Mucosa of rectum (tissue), 2 donors: ENCODE results near the gene CCDC154.
"Not testable (repeated sequence)": the region's sequence is repeated elsewhere in the genome, so short reads cannot be mapped to it uniquely, and the experiment has no call there.

Source experiments
- H3K27ac ChIP-seq, 2 donors: one replicate each; pipeline ENCODE4 v1.7.0; 2013; ENCODE audit warnings: inconsistent platforms in 2 of 2, low read depth in 2 of 2, low read length in 2 of 2
- H3K27me3 ChIP-seq, 2 donors: one replicate each; pipeline ENCODE4 v1.7.0; 2013; ENCODE audit warnings: low read length in 2 of 2; ENCODE audit not compliant: control insufficient read depth in 2 of 2, insufficient read depth in 2 of 2
- H3K36me3 ChIP-seq, 2 donors: one replicate each; pipeline ENCODE4 v1.7.0; 2013; ENCODE audit warnings: low read length in 2 of 2; ENCODE audit not compliant: control insufficient read depth in 2 of 2, insufficient read depth in 2 of 2
- H3K4me1 ChIP-seq, 2 donors: one replicate each; pipeline ENCODE4 v1.7.0; 2013; ENCODE audit warnings: low read length in 2 of 2, mild to moderate bottlenecking in 1 of 2; ENCODE audit not compliant: control insufficient read depth in 2 of 2, insufficient read depth in 2 of 2
- H3K4me3 ChIP-seq, 2 donors: one replicate each; pipeline ENCODE4 v1.7.0; 2013; ENCODE audit warnings: low read length in 2 of 2
- H3K9ac ChIP-seq, 2 donors: one replicate each; pipeline ENCODE4 v1.7.0; 2013; ENCODE audit warnings: low read length in 2 of 2, low read depth in 1 of 2, mild to moderate bottlenecking in 1 of 2
- H3K9me3 ChIP-seq, 2 donors: one replicate each; pipeline ENCODE4 v1.7.0; 2013; ENCODE audit warnings: low read length in 2 of 2; ENCODE audit not compliant: control insufficient read depth in 2 of 2
- donor health status: healthy.
- donor health status: Normal muscosa, but diverticular disease.

The CCDC154 gene

DNA sequence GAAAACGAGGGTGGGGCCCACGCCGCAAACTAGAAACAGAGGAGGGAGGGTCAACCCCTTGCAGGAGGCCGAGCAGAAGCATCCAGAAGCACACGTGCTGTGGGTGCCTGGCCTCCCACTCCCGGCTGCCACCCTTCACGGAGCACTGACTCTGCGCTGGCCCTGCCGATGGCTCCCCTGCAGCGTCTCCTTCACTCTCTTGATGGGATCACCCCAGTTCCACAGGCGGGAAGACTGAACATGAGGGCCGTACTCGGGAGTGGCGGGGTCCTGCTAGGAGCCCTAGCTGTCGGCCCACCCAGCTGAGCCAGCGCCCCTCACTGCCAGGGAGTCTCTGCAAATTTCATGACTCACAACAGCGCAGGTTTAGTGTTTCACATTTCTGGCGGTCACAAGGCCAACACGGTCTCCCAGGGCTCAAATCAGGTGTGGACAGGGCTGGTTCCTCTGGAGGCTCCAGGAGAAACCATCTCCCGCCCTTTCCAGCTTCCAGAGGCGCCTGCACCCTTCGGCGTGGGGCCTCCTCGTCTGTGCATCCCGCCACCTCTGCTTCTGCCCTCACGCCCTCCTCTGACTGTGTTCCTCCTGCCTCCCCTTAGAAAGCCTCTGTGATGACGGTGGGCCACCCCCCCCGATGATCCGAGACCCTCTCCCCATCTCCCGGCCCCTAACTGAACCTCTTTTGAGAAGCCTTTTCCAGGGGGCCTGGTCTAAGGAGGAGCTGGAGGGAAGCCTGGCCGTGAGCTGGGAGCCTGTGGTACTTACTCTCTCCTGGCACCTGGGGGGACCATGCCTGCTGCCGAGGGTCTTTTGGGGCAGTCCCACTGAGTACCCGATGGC lies 42.4 kb upstream of the CCDC154 start:
- H3K27ac ChIP-seq: no peak overlapping the region
- H3K36me3 ChIP-seq: no peaks in the 10 kb centered on the region
- H3K4me1 ChIP-seq: no peaks in the 10 kb centered on the region
- no peaks in the 10 kb centered on the region for H3K27me3 ChIP-seq
- no peak overlapping the region for H3K4me3 ChIP-seq
- H3K9me3 ChIP-seq: no peaks in the 10 kb centered on the region
- H3K9ac ChIP-seq: no peak overlapping the region

DNA sequence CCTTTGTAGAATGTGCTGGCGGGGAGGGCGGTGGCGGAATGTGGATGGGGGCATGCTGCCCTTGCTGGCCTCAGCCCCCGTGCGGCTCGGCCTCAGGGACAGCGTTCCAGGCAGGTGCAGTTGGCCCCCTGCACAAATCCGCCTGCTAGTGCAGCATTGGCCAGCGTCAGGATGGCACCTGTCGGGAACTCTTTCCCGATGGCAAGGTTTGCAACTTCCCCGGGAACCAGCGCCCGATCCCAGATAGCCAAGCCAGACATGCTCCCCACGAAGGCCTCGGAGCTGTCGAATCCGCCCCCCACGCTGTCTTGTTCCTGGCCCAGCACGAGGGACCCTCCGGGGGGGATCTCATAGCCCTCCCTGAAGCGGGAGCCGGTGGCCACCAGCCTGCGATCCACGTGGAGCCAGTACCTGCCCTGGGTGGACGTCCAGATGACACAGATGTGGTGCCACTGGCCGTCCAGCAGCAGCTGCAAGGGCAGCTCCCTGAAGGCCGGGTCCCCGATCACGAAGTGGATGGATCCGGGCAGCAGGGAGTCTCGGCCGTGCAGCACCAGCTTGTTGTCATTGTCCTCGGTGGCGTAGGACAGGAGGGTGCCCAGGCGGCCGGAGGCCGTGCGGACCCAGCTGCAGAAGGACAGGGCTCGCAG lies 41.6 kb upstream of the CCDC154 start:
- Histone ChIP-seq H3K27ac (no peak overlapping the region), H3K27me3 (no peaks in the 10 kb centered on the region), H3K9ac (no peak overlapping the region), H3K36me3 (no peaks in the 10 kb centered on the region), H3K4me3 (no peak overlapping the region), H3K9me3 (no peaks in the 10 kb centered on the region), H3K4me1 (no peaks in the 10 kb centered on the region)

DNA sequence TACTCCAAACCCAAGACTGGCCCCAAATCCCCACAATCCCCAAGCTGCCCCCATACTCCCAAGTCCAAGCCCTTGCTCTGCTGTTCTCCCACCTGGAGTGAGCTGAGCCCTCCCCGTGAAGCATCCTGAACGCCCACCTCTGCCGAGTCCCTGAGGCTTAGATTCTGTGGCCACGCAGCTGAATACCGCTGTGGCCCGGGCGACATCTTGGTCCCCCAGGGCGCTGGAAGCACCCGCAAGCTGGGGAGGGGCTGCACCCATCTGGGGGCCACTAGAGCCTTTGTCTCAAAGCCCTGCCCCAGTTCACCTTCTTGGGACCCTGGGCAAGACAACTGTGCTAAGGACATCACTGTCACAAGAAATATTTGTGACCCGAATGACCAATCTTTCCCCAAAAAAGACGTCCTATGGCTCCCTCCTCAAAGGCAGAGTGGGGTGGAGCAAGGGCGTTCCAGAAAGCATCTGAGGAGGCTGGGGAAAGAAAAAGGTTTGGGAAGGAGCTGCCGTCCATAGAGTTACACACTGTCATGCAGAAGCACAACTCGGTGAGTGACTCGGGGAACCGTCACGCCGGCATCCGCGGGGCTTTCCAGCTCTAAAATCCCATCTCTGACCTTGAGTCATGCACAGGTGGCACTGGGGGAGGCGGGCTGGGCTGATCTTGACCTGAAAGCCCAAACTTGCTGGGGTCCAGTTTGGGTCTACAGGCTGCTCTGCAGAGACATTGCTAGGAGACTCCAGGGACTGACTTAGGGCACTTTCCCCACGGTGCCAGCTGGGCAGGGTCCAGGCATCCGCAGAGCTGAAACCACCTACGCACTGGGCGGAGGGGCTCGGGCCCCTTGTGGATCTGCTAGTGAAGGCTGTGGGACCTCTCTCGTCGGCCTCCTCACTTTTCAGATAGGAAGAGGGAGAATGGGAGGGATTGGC lies 37.8 kb upstream of the CCDC154 start:
- Histone ChIP-seq H3K9ac (no peak overlapping the region), H3K9me3 (no peaks in the 10 kb centered on the region), H3K4me3 (no peak overlapping the region), H3K36me3 (no peaks in the 10 kb centered on the region), H3K27me3 (no peaks in the 10 kb centered on the region), H3K4me1 (no peaks in the 10 kb centered on the region), H3K27ac (no peak overlapping the region)

DNA sequence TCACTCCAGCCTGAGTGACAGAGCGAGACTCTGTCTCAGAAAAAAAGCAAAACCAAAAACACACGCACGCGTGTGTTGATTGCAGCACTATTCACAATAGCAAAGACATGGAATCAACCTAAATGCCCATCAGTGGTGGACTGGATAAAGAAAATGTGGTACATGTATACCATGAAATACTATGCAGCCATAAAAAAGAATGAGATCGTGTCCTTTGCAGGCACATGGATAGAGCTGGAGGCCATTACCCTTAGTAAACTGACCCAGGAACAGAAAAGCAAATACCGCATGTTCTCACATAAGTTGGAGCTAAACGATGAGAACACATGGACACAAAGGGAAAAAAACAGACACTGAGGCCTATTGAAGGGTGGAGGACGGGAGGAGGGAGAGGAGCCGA lies 34.6 kb upstream of the CCDC154 start:
- not testable (repeated sequence) for H3K4me3 ChIP-seq, H3K9ac ChIP-seq, H3K27me3 ChIP-seq, H3K27ac ChIP-seq, H3K9me3 ChIP-seq, H3K36me3 ChIP-seq
- peaks cover 10 to 11% of the 10 kb centered on the region in 2 donors for H3K4me1 ChIP-seq

DNA sequence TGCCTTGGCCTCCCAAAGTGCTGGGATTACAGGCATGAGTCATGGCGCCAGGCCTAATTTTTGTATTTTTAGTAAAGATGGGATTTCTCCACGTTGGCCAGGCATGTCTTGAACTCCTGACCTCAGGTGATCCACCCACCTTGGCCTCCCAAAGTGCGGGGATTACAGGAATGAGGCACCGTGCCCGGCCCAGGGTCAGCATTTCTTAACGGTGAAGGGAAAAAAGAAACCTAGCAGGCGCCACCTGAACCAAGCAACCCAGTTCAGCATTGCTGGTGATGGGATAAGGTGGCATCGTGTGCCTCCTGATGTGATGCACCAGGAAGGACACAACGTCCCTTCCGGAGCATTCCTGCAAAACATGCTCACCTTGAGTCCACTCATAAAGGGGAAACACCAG lies 32.7 kb upstream of the CCDC154 start:
- Histone ChIP-seq H3K9me3 (no peaks in the 10 kb centered on the region), H3K36me3 (no peaks in the 10 kb centered on the region), H3K27ac (no peak overlapping the region), H3K4me1 (peaks cover 11 to 14% of the 10 kb centered on the region in 2 donors), H3K27me3 (no peaks in the 10 kb centered on the region), H3K9ac (no peak overlapping the region), H3K4me3 (no peak overlapping the region)

DNA sequence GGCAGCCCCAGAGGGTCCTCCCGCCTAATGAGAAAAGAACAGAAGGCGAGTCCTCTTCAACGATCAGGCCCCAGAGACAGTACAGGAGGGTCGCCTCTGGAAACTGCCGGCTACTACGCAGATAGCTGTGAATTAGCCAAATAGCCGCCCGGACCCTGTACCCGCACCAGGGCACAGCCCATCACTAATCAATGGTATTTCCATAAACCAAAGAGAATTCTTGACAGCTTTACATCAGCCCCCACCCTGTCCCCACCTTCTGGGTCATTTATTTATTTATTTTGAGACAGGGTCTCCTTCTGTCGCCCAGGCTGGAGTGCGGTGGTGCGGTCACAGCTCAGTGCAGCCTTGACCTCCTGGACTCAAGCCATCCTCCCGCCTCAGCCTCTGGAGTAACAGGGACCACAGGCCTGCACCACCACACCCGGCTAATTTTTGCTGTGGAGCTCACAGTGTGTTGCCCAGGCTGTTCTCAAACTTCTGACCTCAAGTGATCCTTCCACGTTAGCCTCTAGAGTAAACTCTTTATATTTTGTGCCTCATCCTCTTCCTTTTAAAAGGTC lies 31.3 kb upstream of the CCDC154 start:
- Histone ChIP-seq H3K27me3 (no peaks in the 10 kb centered on the region), H3K9ac (peak overlapping the region; percentile 87 to 89), H3K4me3 (peak overlapping the region; percentile 79 to 83), H3K9me3 (no peaks in the 10 kb centered on the region), H3K4me1 (peaks cover 15 to 16% of the 10 kb centered on the region in 2 donors), H3K27ac (peak overlapping the region; percentile 75 to 77), H3K36me3 (no peaks in the 10 kb centered on the region)

DNA sequence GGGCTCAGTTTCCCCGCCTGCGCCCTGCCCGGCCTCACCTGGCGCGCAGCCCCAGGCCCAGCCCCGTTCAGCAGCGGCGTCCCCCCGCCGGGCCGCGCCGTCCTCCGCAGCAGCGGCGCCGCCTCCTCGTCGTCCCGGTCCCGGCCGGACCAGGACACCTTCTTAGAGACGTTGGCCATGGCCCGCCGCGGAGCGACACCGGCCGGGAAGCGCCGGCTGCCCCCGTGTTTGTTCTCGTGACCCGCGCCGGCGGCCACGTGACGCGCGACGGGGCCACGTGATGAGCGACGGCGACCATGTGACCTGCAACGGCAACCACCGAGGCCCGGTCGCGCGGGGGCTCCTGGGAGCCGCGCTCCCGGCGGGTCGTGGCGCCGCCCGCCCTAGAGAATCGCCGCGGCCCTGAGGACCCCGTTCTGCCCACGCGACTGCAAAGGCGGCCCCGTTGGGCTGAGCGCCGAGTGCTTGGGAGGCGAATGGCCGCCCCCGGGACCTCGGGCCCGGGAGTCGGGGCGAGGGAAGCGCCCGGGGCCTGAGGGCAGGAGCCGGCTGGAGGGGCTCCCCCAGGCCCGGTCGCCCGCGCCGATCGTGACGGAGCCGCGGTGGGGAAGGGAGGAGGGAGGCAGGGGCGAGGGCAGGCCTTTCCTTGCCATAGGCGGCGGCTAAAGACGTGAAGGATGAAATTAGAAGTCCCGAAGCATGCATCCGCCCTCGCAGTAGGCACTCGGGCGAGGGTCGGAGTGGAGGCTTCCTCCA lies 30.6 kb upstream of the CCDC154 start, which contains the start of gene CLCN7:
CLCN7 (minus strand) TSS at position 233 of the 756 bp plus-strand sequence; CDS start at position 179, 54 bp downstream.
- Histone ChIP-seq H3K9ac (peak within 1 kb of the TSS; percentile 87 to 89), H3K9me3 (no peaks in the 10 kb centered on the region), H3K4me3 (peak within 1 kb of the TSS; percentile 79 to 83), H3K4me1 (peaks cover 15 to 16% of the 10 kb centered on the region in 2 donors), H3K27me3 (no peaks in the 10 kb centered on the region), H3K36me3 (no peaks in the 10 kb centered on the region), H3K27ac (peak within 1 kb of the TSS; percentile 75 to 77)

DNA sequence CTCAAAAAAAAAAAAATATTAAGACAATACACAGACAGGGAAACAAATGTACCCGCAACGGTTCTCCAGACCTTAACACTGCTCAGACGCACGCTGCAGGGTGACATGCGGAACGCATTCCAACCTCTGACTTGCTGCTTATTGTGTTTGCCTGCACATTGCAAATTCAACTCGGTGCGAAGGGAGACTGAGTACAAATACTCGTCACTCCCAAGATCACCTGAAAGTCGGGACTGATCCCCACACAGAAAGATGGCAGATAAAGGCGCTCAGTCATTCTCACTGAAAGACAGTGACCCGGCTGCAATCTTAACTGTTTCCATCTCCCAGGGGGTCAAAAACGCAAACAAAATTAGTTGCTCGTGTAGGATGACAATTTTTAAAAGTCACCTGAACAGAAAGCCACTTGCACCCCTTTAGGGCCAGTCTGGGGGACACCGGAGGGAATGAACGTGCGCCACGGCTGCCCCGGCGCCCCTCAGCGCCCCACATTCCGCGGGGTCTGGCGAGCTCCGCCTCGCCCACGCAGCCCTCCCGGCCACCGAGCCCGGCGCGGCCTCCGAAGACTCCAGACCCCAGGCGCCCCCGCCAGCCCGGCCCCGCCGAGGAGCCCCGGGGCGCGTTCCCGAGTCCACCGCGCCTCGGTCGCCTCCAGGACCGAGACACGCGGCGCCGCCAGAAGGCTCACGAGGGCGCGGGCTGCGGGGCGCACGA lies 29.9 kb upstream of the CCDC154 start:
- Histone ChIP-seq H3K27ac (peak overlapping the region; percentile 61 to 77), H3K9ac (peak overlapping the region; percentile 87 to 89), H3K4me1 (peaks cover 15 to 16% of the 10 kb centered on the region in 2 donors), H3K4me3 (peak overlapping the region; percentile 79 to 83), H3K27me3 (no peaks in the 10 kb centered on the region), H3K9me3 (no peaks in the 10 kb centered on the region), H3K36me3 (no peaks in the 10 kb centered on the region)

DNA sequence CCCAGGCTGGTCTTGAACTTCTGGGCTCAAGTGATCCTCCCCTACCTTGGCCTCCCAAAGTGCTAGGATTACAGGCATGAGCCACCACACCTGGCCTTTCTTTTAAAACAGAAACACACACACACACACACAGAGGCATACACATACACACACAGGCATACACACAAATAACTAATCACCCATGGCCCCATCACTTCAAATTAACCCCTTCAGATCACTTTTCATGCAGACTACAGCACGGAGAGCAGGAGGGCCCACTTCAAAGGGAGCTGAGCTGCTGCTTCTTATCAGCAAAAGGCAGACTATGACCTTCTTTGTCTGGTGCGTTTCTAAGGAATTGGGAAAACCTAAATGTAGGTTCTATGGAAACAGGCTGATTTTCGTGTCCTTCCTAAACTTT lies 28.6 kb upstream of the CCDC154 start:
- H3K36me3 ChIP-seq: no peaks in the 10 kb centered on the region
- H3K9me3 ChIP-seq: no peaks in the 10 kb centered on the region
- no peaks in the 10 kb centered on the region for H3K27me3 ChIP-seq
- H3K4me1 ChIP-seq: peaks cover 15 to 16% of the 10 kb centered on the region in 2 donors
- no peak overlapping the region for H3K27ac ChIP-seq
- peak overlapping the region in 1 of 2 donors; percentile 32 for H3K9ac ChIP-seq
- H3K4me3 ChIP-seq: no peak overlapping the region
